ENCODE data around the gene PCNX3.

The PCNX3 gene

DNA sequence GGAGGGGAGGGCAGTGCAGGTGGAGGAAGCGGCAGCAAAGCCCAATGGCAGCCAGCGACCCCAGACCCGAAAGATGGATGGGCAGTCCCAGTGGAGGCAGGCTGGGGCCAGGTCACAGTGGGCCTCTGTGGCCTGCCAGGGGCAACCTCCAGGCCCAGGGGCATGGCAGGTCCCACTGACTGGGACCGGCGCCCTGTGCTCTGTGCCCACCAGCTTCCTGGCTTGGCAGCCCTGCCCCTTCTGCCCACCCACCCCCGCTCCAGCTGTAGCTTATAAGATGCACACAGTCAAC lies 15.7 kb upstream of the PCNX3 start:
- Histone ChIP-seq H3K4me3 (no peak overlapping the region), H3K27ac (no peak overlapping the region)
- TF ChIP-seq, protein P1, sequence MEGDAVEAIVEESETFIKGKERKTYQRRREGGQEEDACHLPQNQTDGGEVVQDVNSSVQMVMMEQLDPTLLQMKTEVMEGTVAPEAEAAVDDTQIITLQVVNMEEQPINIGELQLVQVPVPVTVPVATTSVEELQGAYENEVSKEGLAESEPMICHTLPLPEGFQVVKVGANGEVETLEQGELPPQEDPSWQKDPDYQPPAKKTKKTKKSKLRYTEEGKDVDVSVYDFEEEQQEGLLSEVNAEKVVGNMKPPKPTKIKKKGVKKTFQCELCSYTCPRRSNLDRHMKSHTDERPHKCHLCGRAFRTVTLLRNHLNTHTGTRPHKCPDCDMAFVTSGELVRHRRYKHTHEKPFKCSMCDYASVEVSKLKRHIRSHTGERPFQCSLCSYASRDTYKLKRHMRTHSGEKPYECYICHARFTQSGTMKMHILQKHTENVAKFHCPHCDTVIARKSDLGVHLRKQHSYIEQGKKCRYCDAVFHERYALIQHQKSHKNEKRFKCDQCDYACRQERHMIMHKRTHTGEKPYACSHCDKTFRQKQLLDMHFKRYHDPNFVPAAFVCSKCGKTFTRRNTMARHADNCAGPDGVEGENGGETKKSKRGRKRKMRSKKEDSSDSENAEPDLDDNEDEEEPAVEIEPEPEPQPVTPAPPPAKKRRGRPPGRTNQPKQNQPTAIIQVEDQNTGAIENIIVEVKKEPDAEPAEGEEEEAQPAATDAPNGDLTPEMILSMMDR (IDR thresholded peaks at IDR 0.05), result no peak
- DNase-seq (ENCODE audit: low spot score), result no peak

DNA sequence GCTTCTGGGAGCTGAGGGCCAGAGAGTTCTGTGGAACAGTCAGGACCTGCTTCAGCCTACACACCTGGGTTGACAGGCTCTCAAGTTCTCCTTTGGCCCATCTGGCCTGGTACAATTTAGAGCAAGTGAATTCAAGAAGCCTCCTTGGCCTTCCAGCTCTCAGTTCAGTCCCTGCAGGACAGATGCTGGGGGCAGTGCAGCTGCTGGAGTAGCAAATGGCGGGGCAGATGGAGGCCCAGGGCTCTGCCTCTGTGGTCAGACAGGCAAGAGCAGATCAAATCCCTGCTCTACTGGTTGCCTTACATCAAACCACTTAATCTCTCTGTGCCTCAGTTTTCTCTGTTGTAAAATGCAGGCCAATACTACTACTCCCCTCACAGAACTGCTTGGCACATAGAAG lies 11.3 kb upstream of the PCNX3 start:
- no peak overlapping the region for H3K27ac ChIP-seq
- no peak for DNase-seq (ENCODE audit: low spot score)
- TF ChIP-seq, protein P1 (IDR thresholded peaks at IDR 0.05), result no peak
- no peak overlapping the region for H3K4me3 ChIP-seq

DNA sequence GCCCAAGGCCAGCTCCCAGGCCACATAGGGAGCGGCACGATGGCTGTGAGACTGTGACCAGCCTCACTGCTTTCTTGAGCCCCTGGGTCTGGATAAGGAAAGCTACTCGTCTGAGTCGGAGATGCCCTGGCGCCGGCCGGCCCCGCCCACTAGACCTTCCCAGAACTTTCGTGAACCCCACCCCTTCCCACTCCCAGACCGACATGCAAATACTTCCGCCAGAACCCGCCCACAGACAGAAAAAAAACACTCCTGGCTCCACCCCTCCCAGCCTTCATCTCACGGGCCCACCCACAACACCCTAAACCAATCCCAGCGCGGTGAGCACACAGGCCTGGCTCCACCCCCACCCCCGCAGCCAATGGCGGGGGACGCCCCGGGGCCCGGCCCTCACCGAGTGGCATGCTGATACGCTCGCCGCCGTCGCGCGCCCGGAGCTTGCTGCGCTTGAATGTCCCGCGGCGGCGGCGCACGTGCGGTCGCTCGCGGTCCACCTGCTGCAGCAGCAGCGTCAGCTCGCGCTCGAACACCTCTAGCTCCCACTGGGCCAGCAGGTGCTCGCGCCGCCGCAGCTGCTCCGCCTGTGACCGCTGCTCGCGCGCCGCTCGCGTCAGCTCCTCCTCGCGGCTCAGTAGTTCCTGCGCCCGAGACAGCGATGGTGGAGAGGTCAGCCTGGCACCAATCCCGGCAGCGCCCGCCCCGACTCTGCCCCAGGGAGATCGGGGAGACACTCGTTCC lies 8.5 kb upstream of the PCNX3 start:
- peak overlapping the region; percentile 74 to 93 for H3K27ac ChIP-seq
- TF ChIP-seq, protein P1 (IDR thresholded peaks at IDR 0.05), result no peak
- H3K4me3 ChIP-seq, result peak overlapping the region; percentile 70
- DNase-seq (ENCODE audit: low spot score), result peak; percentile 98

DNA sequence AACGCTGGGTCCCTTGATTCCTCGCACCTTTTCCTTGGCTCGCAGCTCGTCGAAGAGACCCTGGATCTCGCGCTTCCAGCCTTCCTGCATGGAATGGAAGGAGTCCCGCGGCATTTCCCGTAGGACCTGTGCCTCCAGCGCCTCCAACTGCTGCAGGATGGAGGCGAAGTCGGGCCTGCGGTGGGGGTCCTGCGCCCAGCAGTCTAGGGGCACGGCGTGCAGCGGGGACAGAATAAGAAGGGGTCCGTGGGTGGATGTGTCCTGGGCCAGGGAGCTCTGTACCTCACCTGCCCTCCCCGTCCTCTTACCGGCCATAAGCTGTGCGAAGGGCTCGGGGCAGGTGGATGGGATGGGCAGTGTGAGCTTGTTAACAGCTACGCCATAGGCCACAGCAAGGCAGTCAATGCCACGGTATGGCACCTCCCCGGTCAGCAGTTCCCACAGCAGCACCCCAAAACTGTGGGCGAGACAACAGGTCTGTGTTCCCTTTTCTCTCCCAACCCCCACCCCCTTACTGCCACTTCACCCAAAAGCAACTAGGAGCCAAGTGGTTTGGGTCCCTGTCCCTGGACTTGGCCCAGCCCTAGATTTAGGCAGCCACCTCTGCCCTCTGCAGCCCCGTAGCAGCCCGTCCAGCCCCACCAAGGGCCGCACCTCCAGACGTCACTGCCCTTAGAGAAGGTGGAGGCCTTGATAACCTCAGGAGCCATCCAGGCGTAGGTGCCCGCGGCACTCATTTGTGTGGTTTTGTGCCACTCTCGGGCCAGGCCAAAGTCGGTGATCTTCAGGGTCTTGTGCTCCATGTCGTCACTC lies 7.8 kb upstream of the PCNX3 start:
- Histone ChIP-seq H3K27ac (peak overlapping the region; percentile 38 to 93), H3K4me3 (peak overlapping the region; percentile 70)
- TF ChIP-seq, protein P1 (IDR thresholded peaks at IDR 0.05), result no peak
- DNase-seq (ENCODE audit: low spot score), result no peak

DNA sequence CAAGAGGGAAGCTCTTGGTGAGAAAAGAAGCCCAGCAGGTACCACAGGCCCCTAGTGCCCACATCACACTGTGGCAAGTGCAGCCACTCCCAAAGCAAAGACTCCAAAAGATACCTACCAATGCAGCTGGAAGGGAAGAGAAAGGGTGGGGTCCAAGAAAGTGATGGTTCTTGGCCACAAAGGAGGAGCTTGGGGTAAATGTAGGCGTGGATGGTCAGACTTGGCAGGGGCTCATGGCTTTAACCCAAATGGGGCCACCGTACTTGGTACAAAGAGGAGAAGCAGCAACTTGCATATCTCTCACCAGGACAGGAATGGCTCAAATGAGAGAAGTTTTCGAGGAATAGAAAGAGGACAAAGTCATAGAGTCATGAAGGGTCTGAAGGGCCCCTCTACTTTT lies 6.3 kb upstream of the PCNX3 start:
- TF ChIP-seq, protein P1 (IDR thresholded peaks at IDR 0.05), result no peak
- DNase-seq (ENCODE audit: low spot score), result no peak
- Histone ChIP-seq H3K27ac (no peak overlapping the region), H3K4me3 (no peak overlapping the region)

DNA sequence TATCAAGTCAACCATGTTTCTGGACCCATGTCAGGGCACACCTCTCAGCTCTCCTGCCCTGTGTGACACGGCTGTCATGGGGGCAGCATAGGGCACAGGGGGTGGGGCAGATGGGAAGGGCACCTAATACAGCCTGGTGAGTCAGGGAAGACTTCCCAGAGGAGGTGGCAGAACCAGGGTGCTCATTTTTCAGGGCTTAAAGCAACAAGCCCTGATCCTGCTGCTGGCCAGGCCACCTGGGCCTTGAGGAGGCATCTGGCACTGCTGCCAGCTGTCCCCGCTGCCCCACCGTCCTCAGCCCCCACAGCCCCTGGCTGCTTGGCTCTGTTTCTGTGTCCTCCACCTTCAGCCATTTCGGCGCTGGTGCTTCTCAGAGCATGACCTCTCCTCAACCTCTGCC lies 5.9 kb upstream of the PCNX3 start:
- Histone ChIP-seq H3K4me3 (peak overlapping the region; percentile 83), H3K27ac (peak overlapping the region in 1 of 2 donors; percentile 93)
- DNase-seq (ENCODE audit: low spot score), result no peak
- TF ChIP-seq, protein P1 (IDR thresholded peaks at IDR 0.05), result no peak

DNA sequence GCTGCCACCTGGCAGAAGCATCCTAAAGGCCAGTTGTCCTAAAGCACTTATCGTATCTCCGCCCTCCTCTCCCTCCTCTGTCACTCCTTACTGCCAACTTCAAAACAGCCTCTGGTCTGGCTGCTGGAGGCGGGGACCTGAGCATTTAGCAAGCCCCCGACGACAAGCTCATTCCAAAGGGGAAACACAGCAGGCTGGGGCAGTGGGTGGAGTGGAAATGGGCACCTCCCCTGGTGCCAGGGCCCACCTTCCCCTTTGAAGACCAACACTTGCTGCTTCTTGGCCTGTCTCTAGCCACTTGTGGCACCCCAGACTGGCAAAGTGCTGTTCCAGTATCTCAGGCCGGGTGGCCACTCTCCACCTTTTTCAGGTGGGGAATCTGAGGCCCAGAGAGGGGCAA lies 5.2 kb upstream of the PCNX3 start:
- Histone ChIP-seq H3K27ac (peak overlapping the region; percentile 16 to 93), H3K4me3 (peak overlapping the region; percentile 83)
- TF ChIP-seq, protein P1 (IDR thresholded peaks at IDR 0.05), result no peak
- DNase-seq (ENCODE audit: low spot score), result no peak
